PC-3 (cell line): ENCODE measurements around the gene DRAM1.

Source experiments
- CTCF ChIP-seq: fragments of 300-600 bp; sonication (generic); conservative IDR thresholded peaks from 2 replicates; pipeline ENCODE4 v1.5.1; 2017; ENCODE audit warnings: antibody characterized with exemption, low read depth, mild to moderate bottlenecking, low read length
- EZH2 ChIP-seq: fragments of 300-600 bp; sonication (generic); IDR thresholded peaks from one replicate; pipeline ENCODE4 v1.6.1; 2017; ENCODE audit warnings: antibody characterized with exemption, mild to moderate bottlenecking, low read length; ENCODE audit not compliant: unreplicated experiment
- EZH2phosphoT487 ChIP-seq: fragments of 300-600 bp; sonication (generic); IDR thresholded peaks from 2 replicates; pipeline ENCODE4 v1.6.1; 2018; ENCODE audit warnings: mild to moderate bottlenecking, antibody characterized with exemption, low read length, borderline replicate concordance

DNA sequence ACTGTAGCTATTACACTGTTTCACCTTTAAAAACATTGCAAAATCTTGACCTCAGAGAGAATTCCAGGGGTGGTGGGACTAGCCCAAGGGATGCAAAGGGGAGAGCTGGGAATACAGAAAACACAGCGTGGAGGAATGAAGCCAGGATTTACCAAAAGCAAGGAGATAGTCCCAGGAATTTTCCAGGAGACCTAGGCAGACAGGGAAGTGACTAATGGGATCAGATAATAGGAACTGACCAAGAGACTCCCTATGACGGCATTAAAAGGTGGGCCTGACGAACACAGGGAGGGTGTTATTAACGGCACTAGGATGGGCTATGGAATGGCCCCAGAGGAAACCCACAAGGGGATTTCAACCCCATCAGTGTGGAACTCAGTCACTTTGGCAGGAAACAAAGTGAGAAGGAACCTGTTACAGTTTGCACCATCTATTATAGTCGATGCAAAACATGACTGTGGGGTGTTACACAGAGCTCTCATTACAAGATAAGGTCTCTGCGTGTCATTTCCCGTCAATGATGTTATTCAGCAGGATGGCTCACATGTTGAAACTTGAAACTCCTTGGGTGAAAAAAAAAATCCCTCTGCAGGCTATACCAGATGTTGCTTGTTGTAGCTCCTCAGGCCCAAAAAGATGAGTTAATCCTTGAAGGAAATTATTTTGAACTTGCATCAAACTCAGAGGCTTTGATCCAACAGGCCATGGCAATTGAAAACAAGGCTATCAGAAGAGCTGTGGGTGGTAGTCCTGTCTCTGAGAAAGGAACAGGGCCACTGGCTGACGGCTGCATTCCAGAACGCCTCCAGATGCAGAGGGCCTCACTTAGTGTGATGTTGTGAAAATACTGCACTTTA is 58.7 kb downstream of the DRAM1 start:
- no peak for TF ChIP-seq CTCF
- TF ChIP-seq EZH2 = no peak
- no peak for TF ChIP-seq EZH2phosphoT487
